Endothelial cell of umbilical vein (primary cell): ENCODE results near the gene CXCL3. TPM values are rescaled to one million over a fixed set of nuclear protein-coding genes. Genes with fewer than 3 reads are reported as not detected.

Source experiments
- BruUV-seq: library from RNA; stranded (reverse); fragments of 400-500 nt; replicated peaks from 2 replicates; lab custom pipeline; 2021; lab: Mats Ljungman, UMichigan
- CTCF ChIA-PET: fragments of 300-600, 350-600 bp; sonication (Branson Sonifier 250); formaldehyde crosslinking; loops from one replicate; lab custom pipeline; 2021; ENCODE audit warnings: antibody characterized with exemption, inconsistent platforms; lab: Charles Lee
- POLR2A ChIA-PET: fragments of 300-600, 350-600 bp; sonication (Branson Sonifier 250); formaldehyde crosslinking; loops from one replicate; lab custom pipeline; 2021; ENCODE audit warnings: antibody characterized with exemption, inconsistent platforms; lab: Charles Lee
- DNase-seq: peaks from one replicate; pipeline ENCODE4 v3.0.0-alpha.2; 2011; ENCODE audit warnings: low read depth, low spot score
- FAIRE-seq: peaks from 2 replicates; lab custom pipeline; 2011; peaks lifted over from hg19 to GRCh38; lab: Jason Lieb, UNC
- H2AFZ ChIP-seq: 2 replicates; pipeline ENCODE4 v1.6.0; 2012; ENCODE audit warnings: low read depth, low read length, control low read depth, inconsistent platforms
- H3K27ac ChIP-seq: 2 replicates; pipeline ENCODE4 v1.5.1; 2011; ENCODE audit warnings: low read depth, mild to moderate bottlenecking, control low read depth, low read length, moderate library complexity; ENCODE audit not compliant: insufficient read depth
- H3K27me3 ChIP-seq, 2 experiments: 2 replicates each; pipeline versions ENCODE4 v1.6.0 to v1.6.1; 2011; ENCODE audit warnings: low read length in 2 of 2, mixed read lengths in 1 of 2; ENCODE audit not compliant: control insufficient read depth in 2 of 2, insufficient read depth in 2 of 2
- H3K36me3 ChIP-seq, 2 experiments: 2 replicates in 1 of 2; 3 replicates in 1 of 2; pipeline ENCODE4 v1.5.1; 2011; ENCODE audit warnings: low read length in 2 of 2, mild to moderate bottlenecking in 1 of 2, moderate library complexity in 1 of 2; ENCODE audit not compliant: control insufficient read depth in 2 of 2, insufficient read depth in 2 of 2; ENCODE audit errors: extremely low read depth in 1 of 2
- H3K4me1 ChIP-seq: 3 replicates; pipeline ENCODE4 v1.5.1; 2011; ENCODE audit warnings: mild to moderate bottlenecking, low read length; ENCODE audit not compliant: control insufficient read depth, insufficient read depth; ENCODE audit errors: extremely low read depth
- H3K4me2 ChIP-seq: 2 replicates; pipeline ENCODE4 v1.6.1; 2011; ENCODE audit warnings: low read length, control low read depth, mixed read lengths; ENCODE audit not compliant: insufficient read depth
- H3K4me3 ChIP-seq, 3 experiments: fragments of 200-600 bp in 1 of 3; sonication (generic), shearing (Covaris generic) in 1 of 3; replicated peaks in 1 of 3; 2 replicates each; pipeline ENCODE4 v1.5.1; 2011 to 2016; ENCODE audit warnings: control low read depth in 3 of 3, low read length in 3 of 3, mild to moderate bottlenecking in 2 of 3, inconsistent platforms in 1 of 3, low read depth in 1 of 3, moderate library complexity in 1 of 3; ENCODE audit not compliant: insufficient read depth in 1 of 3
- H3K79me2 ChIP-seq: 2 replicates; pipeline ENCODE4 v1.6.0; 2012; ENCODE audit warnings: low read length, inconsistent platforms; ENCODE audit not compliant: control insufficient read depth, insufficient read depth
- H3K9ac ChIP-seq: replicated peaks from 2 replicates; pipeline ENCODE3; 2011; ENCODE audit warnings: low read length, control low read depth; ENCODE audit not compliant: insufficient read depth; ENCODE audit errors: extremely low read depth
- H3K9me1 ChIP-seq: replicated peaks from 3 replicates; pipeline ENCODE4 v1.6.0; 2011; ENCODE audit warnings: mild to moderate bottlenecking, low read length; ENCODE audit not compliant: control insufficient read depth, insufficient read depth; ENCODE audit errors: extremely low read depth
- H3K9me3 ChIP-seq: replicated peaks from 2 replicates; pipeline ENCODE4 v1.5.1; 2012; ENCODE audit warnings: low read length, inconsistent platforms; ENCODE audit not compliant: control insufficient read depth, insufficient read depth
- H4K20me1 ChIP-seq: replicated peaks from 2 replicates; pipeline ENCODE3; 2011; ENCODE audit warnings: mild to moderate bottlenecking, low read length; ENCODE audit not compliant: control insufficient read depth, insufficient read depth; ENCODE audit errors: extremely low read depth
- CTCF ChIP-seq, 2 donors: IDR thresholded peaks; 1 replicate in 1 of 2; 2 replicates in 1 of 2; pipeline ENCODE4 v1.5.1; 2011; ENCODE audit warnings: low read length in 2 of 2, mild to moderate bottlenecking in 2 of 2, moderate library complexity in 2 of 2, control low read depth in 1 of 2, inconsistent platforms in 1 of 2, low read depth in 1 of 2; ENCODE audit not compliant: insufficient read depth in 1 of 2; ENCODE audit errors: extremely low read depth in 1 of 2
- EZH2 ChIP-seq: IDR thresholded peaks from 2 replicates; pipeline ENCODE4 v1.6.1; 2012; ENCODE audit warnings: borderline replicate concordance, low read depth, mild to moderate bottlenecking, moderate library complexity, low read length, inconsistent platforms; ENCODE audit not compliant: severe bottlenecking
- FOS ChIP-seq: IDR thresholded peaks from 2 replicates; pipeline ENCODE4 v1.6.1; 2011; ENCODE audit warnings: mild to moderate bottlenecking, low read length, moderate library complexity, borderline replicate concordance; ENCODE audit not compliant: insufficient read depth
- GATA2 ChIP-seq: IDR thresholded peaks from 2 replicates; pipeline ENCODE4 v1.7.0; 2011; ENCODE audit warnings: low read depth, mild to moderate bottlenecking, moderate library complexity, mixed read lengths, low read length; ENCODE audit not compliant: insufficient read length, insufficient read depth
- JUN ChIP-seq: IDR thresholded peaks from 2 replicates; pipeline ENCODE4 v1.6.1; 2011; ENCODE audit warnings: borderline replicate concordance, low read depth; ENCODE audit not compliant: insufficient read length, insufficient read depth
- MAX ChIP-seq: IDR thresholded peaks from 2 replicates; pipeline ENCODE4 v1.6.1; 2011; ENCODE audit not compliant: insufficient read depth, insufficient read length
- MYC ChIP-seq: IDR thresholded peaks from one replicate; pipeline ENCODE4 v1.6.1; 2011; ENCODE audit warnings: mild to moderate bottlenecking, low read depth, low read length
- POLR2A ChIP-seq: IDR thresholded peaks from 2 replicates; pipeline ENCODE4 v1.6.1; 2012; ENCODE audit warnings: low read depth, mild to moderate bottlenecking, control low read depth, low read length
- POLR2AphosphoS5 ChIP-seq: IDR thresholded peaks from 2 replicates; pipeline ENCODE4 v1.6.1; 2012; ENCODE audit warnings: low read depth, mild to moderate bottlenecking, control low read depth, low read length, moderate library complexity; ENCODE audit not compliant: insufficient read depth
- dilution Hi-C: fragments of 300-500 bp; cut with MboI; formaldehyde crosslinking; loops from one replicate; pipeline ENCODE4 v1.15.0; 2019; ENCODE audit warnings: low sequenced_read_pairs; ENCODE audit not compliant: extremely low pct_ligation_motif_present
- intact Hi-C: fragments of 100-400 bp; cut with micrococcal nuclease; formaldehyde crosslinking; loops from one replicate; pipeline ENCODE4 v1.10.0; 2022
- polyA plus RNA-seq, 4 experiments: library from polyadenylated mRNA; depleted of rRNA in 3 of 4; stranded (reverse) in 3 of 4; unstranded in 1 of 4; fragments of >200 nt; gene quantifications; 2 replicates each; pipeline versions ENCODE4 v1.2.1 to v1.2.3, GENCODE V29; 2011 to 2012; ENCODE audit warnings: missing spikeins in 1 of 4
- total RNA-seq: library from RNA; stranded (reverse); gene quantifications from 2 replicates; pipeline ENCODE4 v1.2.3, GENCODE V29; 2021

CXCL3 gene
- total and polyA plus RNA-seq, 2 donors (not counting 3 experiments of a cell fraction or from before 2014, with no cell fraction given), result 1.1 to 1.3 TPM

GRCh38 chr4:73989031-73989430 lies 49.5 kb downstream of the CXCL3 start:
- Histone ChIP-seq H3K9me1 (no peaks in the 10 kb centered on the region), H3K4me3 (no peak overlapping the region), H3K4me1 (no peaks in the 10 kb centered on the region), H3K36me3 (no peaks in the 10 kb centered on the region), H3K27me3 (no peaks in the 10 kb centered on the region), H3K9me3 (no peaks in the 10 kb centered on the region), H3K4me2 (no peak overlapping the region), H3K79me2 (no peaks in the 10 kb centered on the region), H3K9ac (no peak overlapping the region), H4K20me1 (no peaks in the 10 kb centered on the region), H2AFZ (no peak overlapping the region), H3K27ac (no peak overlapping the region)
- POLR2A ChIA-PET, result no interaction called here
- TF ChIP-seq POLR2A (no peak), CTCF (IDR thresholded peaks at IDR 0.05; ENCODE audit: extremely low read depth in 1 of 2, insufficient read depth in 1 of 2, low read depth in 1 of 2, low read length in 2 of 2) (no peak), MAX (no peak), MYC (no peak), JUN (no peak), POLR2AphosphoS5 (no peak), FOS (no peak), EZH2 (no peak), GATA2 (no peak)
- no peak for DNase-seq
- no peak for FAIRE-seq
- CTCF ChIA-PET, result interaction anchor here (1.0 kb wide), 1 partner anchor 43 kb away, joined by 3 read pairs; no protein-coding TSS in a partner anchor
- dilution Hi-C loops (no loop called here), intact Hi-C loops (no loop called here)
- BruUV-seq, result no TSS peak
